ENCODE measurements around the gene STOML2. TPM values are rescaled to one million over a fixed set of nuclear protein-coding genes. Genes with fewer than 3 reads are reported as not detected.

The STOML2 gene
- total and polyA plus RNA-seq, 9 of the 15 experiments (the other 6 are each of a cell fraction or from before 2014, with no cell fraction given), result 110 to 220 (median 174) TPM

DNA sequence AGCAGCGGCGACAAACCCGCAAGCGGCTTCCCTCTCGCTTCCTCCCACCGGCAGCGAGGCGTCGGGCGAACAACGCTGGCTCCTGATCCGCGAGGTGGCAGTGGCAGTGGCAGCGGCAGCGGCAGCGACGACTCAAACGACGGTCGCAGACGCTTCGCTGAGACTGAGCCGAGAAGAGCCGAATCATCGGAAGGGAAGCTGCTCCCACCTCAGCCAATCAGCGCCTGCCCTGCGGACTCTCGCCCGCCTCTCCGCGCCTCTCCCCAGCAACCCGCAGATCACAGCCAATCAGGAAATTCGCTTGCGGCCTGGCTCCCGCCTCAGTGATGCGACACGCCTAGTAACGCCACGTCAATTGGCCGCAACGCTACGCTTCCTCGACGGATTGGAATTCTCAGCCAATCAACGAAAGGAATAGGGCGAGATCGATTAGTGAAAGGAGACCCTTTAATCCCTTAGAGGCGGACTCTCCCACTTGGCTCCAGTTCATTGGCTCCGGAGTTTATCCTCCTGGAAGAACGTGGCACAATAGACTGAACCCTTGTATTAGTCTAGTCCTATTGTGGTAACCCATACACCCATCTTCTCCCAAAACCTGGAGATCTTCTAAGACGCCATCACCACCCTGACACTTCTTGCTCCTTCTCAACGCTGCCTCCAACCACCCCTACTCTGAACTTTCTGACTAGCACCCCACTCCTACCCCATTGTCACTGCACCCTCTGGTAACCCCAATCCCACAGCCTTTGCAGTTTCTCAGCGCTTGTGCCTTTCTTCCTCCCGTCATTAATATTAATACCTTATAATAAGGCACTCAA, 30.3 kb downstream of the STOML2 start, which contains the start of gene VCP (continued):
- TF ChIP-seq PRDM10 (IDR thresholded peaks at IDR 0.05; ENCODE audit: partially characterized antibody), result peak; percentile 61
- TF ChIP-seq NR4A1 (CRISPR knock-in tag; IDR thresholded peaks at IDR 0.05), result no peak
- TF ChIP-seq NR4A1 (tag; IDR thresholded peaks at IDR 0.05), result no peak
- TF ChIP-seq MECOM (CRISPR knock-in tag; IDR thresholded peaks at IDR 0.05), result no peak
- TF ChIP-seq, protein P1, sequence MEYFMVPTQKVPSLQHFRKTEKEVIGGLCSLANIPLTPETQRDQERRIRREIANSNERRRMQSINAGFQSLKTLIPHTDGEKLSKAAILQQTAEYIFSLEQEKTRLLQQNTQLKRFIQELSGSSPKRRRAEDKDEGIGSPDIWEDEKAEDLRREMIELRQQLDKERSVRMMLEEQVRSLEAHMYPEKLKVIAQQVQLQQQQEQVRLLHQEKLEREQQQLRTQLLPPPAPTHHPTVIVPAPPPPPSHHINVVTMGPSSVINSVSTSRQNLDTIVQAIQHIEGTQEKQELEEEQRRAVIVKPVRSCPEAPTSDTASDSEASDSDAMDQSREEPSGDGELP (CRISPR knock-in tag; IDR thresholded peaks at IDR 0.05; ENCODE audit: borderline replicate concordance), result no peak
- TF ChIP-seq GTF2E2 (tag; IDR thresholded peaks at IDR 0.05), result no peak
- peak; percentile 74 for TF ChIP-seq C11orf30 (IDR thresholded peaks at IDR 0.05; ENCODE audit: low read depth)
- TF ChIP-seq ZFPM2 (CRISPR knock-in tag; IDR thresholded peaks at IDR 0.05), result no peak
- TF ChIP-seq TBL1XR1 (IDR thresholded peaks at IDR 0.05; ENCODE audit: low read length in 2 of 2), result no peak
- TF ChIP-seq SIX5 (IDR thresholded peaks at IDR 0.05; ENCODE audit: borderline replicate concordance in 1 of 2, insufficient read depth in 1 of 2, low read depth in 1 of 2, low read length in 2 of 2), result no peak
- TF ChIP-seq MXD1 (CRISPR knock-in tag; IDR thresholded peaks at IDR 0.05; ENCODE audit: borderline replicate concordance, poor library complexity, severe bottlenecking), result no peak
- TF ChIP-seq NCOR1 (IDR thresholded peaks at IDR 0.05), result no peak
- peak; percentile 52; the same call in 1 of the 2 replicates for TF ChIP-seq KHSRP (IDR thresholded peaks at IDR 0.05)
- peak in 1 of 2 experiments; percentile 46; a peak in 1 of 4 replicates for TF ChIP-seq KDM4B (IDR thresholded peaks at IDR 0.05; ENCODE audit: borderline replicate concordance in 2 of 2, low read depth in 1 of 2)
- no peak for TF ChIP-seq POLR3G (IDR thresholded peaks at IDR 0.05; ENCODE audit: extremely low read depth, insufficient read length, insufficient replicate concordance)
- no peak for TF ChIP-seq NFXL1 (CRISPR knock-in tag; IDR thresholded peaks at IDR 0.05)
- TF ChIP-seq ZBED1 (IDR thresholded peaks at IDR 0.05), result no peak
- TF ChIP-seq ZC3H4 (CRISPR knock-in tag; IDR thresholded peaks at IDR 0.05; ENCODE audit: borderline replicate concordance), result no peak
- no peak for TF ChIP-seq SNRNP70 (optimal IDR thresholded peaks at IDR 0.05; ENCODE audit: low read depth, low read length)
- TF ChIP-seq PHTF2 (CRISPR knock-in tag; IDR thresholded peaks at IDR 0.05), result no peak
- TF ChIP-seq, protein P2, sequence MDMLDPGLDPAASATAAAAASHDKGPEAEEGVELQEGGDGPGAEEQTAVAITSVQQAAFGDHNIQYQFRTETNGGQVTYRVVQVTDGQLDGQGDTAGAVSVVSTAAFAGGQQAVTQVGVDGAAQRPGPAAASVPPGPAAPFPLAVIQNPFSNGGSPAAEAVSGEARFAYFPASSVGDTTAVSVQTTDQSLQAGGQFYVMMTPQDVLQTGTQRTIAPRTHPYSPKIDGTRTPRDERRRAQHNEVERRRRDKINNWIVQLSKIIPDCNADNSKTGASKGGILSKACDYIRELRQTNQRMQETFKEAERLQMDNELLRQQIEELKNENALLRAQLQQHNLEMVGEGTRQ (CRISPR knock-in tag; IDR thresholded peaks at IDR 0.05), result no peak
- no peak for TF ChIP-seq CEBPB (tag; IDR thresholded peaks at IDR 0.05)
- peak; percentile 89 for TF ChIP-seq CREB1 (IDR thresholded peaks at IDR 0.05)
- peak; percentile 91 for TF ChIP-seq CREB1 (CRISPR knock-in tag; IDR thresholded peaks at IDR 0.05)
- no peak for TF ChIP-seq ZNF785 (CRISPR knock-in tag; IDR thresholded peaks at IDR 0.05)
